H1 (cell line): ENCODE results near the gene POMT2. TPM values are rescaled to one million over a fixed set of nuclear protein-coding genes. Genes with fewer than 3 reads are reported as not detected.

Experiments used
- NANOG ChIP-seq: IDR thresholded peaks from 2 replicates; pipeline ENCODE4 v1.6.1; 2011; ENCODE audit warnings: low read length, low read depth, mild to moderate bottlenecking, inconsistent platforms; ENCODE audit not compliant: insufficient read depth, poor library complexity, severe bottlenecking
- NRF1 ChIP-seq: IDR thresholded peaks from 2 replicates; pipeline ENCODE4 v1.6.1; 2011; ENCODE audit warnings: mild to moderate bottlenecking, low read depth, low read length, improper control_type of control experiment
- POLR2AphosphoS5 ChIP-seq: IDR thresholded peaks from 2 replicates; pipeline ENCODE4 v1.6.1; 2011; ENCODE audit warnings: low read depth, low read length
- RNF2 ChIP-seq: fragments of 200-900, 300-1000 bp; sonication (generic); IDR thresholded peaks from 2 replicates; pipeline ENCODE4 v1.7.1; 2016; ENCODE audit warnings: borderline replicate concordance, low read depth, mild to moderate bottlenecking, antibody characterized with exemption, low read length; ENCODE audit not compliant: poor library complexity, severe bottlenecking; ENCODE audit errors: missing control alignments
- SIN3A ChIP-seq, 2 experiments: IDR thresholded peaks in 1 of 2; conservative IDR thresholded peaks in 1 of 2; 2 replicates each; pipeline ENCODE4 v1.6.1; 2011 to 2012; ENCODE audit warnings: low read length in 2 of 2, improper control_type of control experiment in 1 of 2, low read depth in 1 of 2, mild to moderate bottlenecking in 1 of 2
- SIRT6 ChIP-seq: IDR thresholded peaks from one replicate; pipeline ENCODE4 v1.7.1; 2012; ENCODE audit warnings: low read length, inconsistent platforms
- SIX5 ChIP-seq: IDR thresholded peaks from 2 replicates; pipeline ENCODE4 v1.6.1; 2011; ENCODE audit warnings: mild to moderate bottlenecking, low read depth, low read length
- SP1 ChIP-seq: IDR thresholded peaks from 2 replicates; pipeline ENCODE4 v1.6.1; 2011; ENCODE audit warnings: low read depth, low read length
- USF2 ChIP-seq: IDR thresholded peaks from 2 replicates; pipeline ENCODE4 v1.6.1; 2011; ENCODE audit warnings: low read length, improper control_type of control experiment
- polyA plus RNA-seq, 7 experiments: library from polyadenylated mRNA; depleted of rRNA in 3 of 7; stranded (reverse) in 5 of 7; unstranded in 2 of 7; fragments of >200 nt in 5 of 7; fragments of 200-250 nt in 2 of 7; gene quantifications; 1 replicate in 5 of 7; 2 replicates in 1 of 7; 4 replicates in 1 of 7; pipeline versions ENCODE4 v1.2.1 to v1.2.3, GENCODE V29; 2011 to 2013; ENCODE audit warnings: missing spikeins in 2 of 7, mixed read lengths in 2 of 7
- total RNA-seq: library from RNA; stranded (reverse); fragmentation: NEBNext Ultra II Directional; extraction: Animal tissue kit (Norgen Biotek cat#: 25700); gene quantifications from 2 replicates; pipeline ENCODE4 v1.2.1, GENCODE V29; 2021
- TF ChIP-seq, protein P1 (sequence below): fragments of 300-600 bp; sonication (generic); IDR thresholded peaks from 2 replicates; pipeline ENCODE4 v1.7.1; 2012; ENCODE audit warnings: low read length, moderate library complexity, mild to moderate bottlenecking, inconsistent platforms; ENCODE audit not compliant: insufficient replicate concordance

The POMT2 gene
- total and polyA plus RNA-seq, 2 of the 8 experiments (the other 6 are each of a cell fraction or from before 2014, with no cell fraction given), result 20.8 to 44.9 TPM

GRCh38 chr14:77250927-77251326 is 69.8 kb downstream of the POMT2 start (continued):
- TF ChIP-seq, protein P1, sequence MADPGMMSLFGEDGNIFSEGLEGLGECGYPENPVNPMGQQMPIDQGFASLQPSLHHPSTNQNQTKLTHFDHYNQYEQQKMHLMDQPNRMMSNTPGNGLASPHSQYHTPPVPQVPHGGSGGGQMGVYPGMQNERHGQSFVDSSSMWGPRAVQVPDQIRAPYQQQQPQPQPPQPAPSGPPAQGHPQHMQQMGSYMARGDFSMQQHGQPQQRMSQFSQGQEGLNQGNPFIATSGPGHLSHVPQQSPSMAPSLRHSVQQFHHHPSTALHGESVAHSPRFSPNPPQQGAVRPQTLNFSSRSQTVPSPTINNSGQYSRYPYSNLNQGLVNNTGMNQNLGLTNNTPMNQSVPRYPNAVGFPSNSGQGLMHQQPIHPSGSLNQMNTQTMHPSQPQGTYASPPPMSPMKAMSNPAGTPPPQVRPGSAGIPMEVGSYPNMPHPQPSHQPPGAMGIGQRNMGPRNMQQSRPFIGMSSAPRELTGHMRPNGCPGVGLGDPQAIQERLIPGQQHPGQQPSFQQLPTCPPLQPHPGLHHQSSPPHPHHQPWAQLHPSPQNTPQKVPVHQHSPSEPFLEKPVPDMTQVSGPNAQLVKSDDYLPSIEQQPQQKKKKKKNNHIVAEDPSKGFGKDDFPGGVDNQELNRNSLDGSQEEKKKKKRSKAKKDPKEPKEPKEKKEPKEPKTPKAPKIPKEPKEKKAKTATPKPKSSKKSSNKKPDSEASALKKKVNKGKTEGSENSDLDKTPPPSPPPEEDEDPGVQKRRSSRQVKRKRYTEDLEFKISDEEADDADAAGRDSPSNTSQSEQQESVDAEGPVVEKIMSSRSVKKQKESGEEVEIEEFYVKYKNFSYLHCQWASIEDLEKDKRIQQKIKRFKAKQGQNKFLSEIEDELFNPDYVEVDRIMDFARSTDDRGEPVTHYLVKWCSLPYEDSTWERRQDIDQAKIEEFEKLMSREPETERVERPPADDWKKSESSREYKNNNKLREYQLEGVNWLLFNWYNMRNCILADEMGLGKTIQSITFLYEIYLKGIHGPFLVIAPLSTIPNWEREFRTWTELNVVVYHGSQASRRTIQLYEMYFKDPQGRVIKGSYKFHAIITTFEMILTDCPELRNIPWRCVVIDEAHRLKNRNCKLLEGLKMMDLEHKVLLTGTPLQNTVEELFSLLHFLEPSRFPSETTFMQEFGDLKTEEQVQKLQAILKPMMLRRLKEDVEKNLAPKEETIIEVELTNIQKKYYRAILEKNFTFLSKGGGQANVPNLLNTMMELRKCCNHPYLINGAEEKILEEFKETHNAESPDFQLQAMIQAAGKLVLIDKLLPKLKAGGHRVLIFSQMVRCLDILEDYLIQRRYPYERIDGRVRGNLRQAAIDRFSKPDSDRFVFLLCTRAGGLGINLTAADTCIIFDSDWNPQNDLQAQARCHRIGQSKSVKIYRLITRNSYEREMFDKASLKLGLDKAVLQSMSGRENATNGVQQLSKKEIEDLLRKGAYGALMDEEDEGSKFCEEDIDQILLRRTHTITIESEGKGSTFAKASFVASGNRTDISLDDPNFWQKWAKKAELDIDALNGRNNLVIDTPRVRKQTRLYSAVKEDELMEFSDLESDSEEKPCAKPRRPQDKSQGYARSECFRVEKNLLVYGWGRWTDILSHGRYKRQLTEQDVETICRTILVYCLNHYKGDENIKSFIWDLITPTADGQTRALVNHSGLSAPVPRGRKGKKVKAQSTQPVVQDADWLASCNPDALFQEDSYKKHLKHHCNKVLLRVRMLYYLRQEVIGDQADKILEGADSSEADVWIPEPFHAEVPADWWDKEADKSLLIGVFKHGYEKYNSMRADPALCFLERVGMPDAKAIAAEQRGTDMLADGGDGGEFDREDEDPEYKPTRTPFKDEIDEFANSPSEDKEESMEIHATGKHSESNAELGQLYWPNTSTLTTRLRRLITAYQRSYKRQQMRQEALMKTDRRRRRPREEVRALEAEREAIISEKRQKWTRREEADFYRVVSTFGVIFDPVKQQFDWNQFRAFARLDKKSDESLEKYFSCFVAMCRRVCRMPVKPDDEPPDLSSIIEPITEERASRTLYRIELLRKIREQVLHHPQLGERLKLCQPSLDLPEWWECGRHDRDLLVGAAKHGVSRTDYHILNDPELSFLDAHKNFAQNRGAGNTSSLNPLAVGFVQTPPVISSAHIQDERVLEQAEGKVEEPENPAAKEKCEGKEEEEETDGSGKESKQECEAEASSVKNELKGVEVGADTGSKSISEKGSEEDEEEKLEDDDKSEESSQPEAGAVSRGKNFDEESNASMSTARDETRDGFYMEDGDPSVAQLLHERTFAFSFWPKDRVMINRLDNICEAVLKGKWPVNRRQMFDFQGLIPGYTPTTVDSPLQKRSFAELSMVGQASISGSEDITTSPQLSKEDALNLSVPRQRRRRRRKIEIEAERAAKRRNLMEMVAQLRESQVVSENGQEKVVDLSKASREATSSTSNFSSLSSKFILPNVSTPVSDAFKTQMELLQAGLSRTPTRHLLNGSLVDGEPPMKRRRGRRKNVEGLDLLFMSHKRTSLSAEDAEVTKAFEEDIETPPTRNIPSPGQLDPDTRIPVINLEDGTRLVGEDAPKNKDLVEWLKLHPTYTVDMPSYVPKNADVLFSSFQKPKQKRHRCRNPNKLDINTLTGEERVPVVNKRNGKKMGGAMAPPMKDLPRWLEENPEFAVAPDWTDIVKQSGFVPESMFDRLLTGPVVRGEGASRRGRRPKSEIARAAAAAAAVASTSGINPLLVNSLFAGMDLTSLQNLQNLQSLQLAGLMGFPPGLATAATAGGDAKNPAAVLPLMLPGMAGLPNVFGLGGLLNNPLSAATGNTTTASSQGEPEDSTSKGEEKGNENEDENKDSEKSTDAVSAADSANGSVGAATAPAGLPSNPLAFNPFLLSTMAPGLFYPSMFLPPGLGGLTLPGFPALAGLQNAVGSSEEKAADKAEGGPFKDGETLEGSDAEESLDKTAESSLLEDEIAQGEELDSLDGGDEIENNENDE, result no peak
- TF ChIP-seq SIN3A (conservative IDR thresholded peaks at IDR 0.05 in 1 of 2, IDR thresholded peaks at IDR 0.05 in 1 of 2; ENCODE audit: low read depth in 1 of 2, low read length in 2 of 2) (no peak), RNF2 (no peak), USF2 (no peak), SIRT6 (no peak), POLR2AphosphoS5 (no peak), NANOG (no peak), NRF1 (no peak), SP1 (no peak), SIX5 (no peak)
